Fibroblast of skin of right quadriceps (primary cell): ENCODE measurements around the gene HECTD1.
"Not testable (repeated sequence)": the region's sequence is repeated elsewhere in the genome, so short reads cannot be mapped to it uniquely, and the experiment has no call there.

Source experiments
- DNase-seq: peaks from one replicate; pipeline ENCODE4 v3.0.0-alpha.2; 2013

The HECTD1 gene

GRCh38 chr14:31086466-31086865 is 121.1 kb downstream of the HECTD1 start:
- not testable (repeated sequence) for DNase-seq

GRCh38 chr14:31085027-31085426 is 122.6 kb downstream of the HECTD1 start:
- DNase-seq, result no peak

GRCh38 chr14:31084385-31084784 is 123.2 kb downstream of the HECTD1 start:
- DNase-seq, result no peak

GRCh38 chr14:31083781-31084180 is 123.8 kb downstream of the HECTD1 start:
- DNase-seq, result no peak

GRCh38 chr14:31080484-31080883 is 127.1 kb downstream of the HECTD1 start:
- no peak for DNase-seq

GRCh38 chr14:31080056-31080455 is 127.5 kb downstream of the HECTD1 start:
- DNase-seq, result peak; percentile 8

GRCh38 chr14:31078766-31079165 is 128.8 kb downstream of the HECTD1 start:
- DNase-seq, result no peak

GRCh38 chr14:31075144-31075543 is 132.4 kb downstream of the HECTD1 start:
- no peak for DNase-seq

GRCh38 chr14:31071151-31071550 is 136.4 kb downstream of the HECTD1 start:
- DNase-seq, result peak; percentile 22

- peak; percentile 89 for DNase-seq
Observed at GRCh38 chr14:31070431-31070830, 137.2 kb downstream of the HECTD1 start.

- no peak for DNase-seq
Observed at GRCh38 chr14:31069343-31069742, 138.2 kb downstream of the HECTD1 start.

GRCh38 chr14:31068235-31068634 is 139.4 kb downstream of the HECTD1 start:
- DNase-seq, result no peak

GRCh38 chr14:31062908-31063307 is 144.7 kb downstream of the HECTD1 start:
- not testable (repeated sequence) for DNase-seq

- DNase-seq, result no peak
Observed at GRCh38 chr14:31060253-31060875, 147.2 kb downstream of the HECTD1 start.

- peak; percentile 71 for DNase-seq
Observed at GRCh38 chr14:31059152-31059924, 148.3 kb downstream of the HECTD1 start.

GRCh38 chr14:31057701-31058364 is 149.8 kb downstream of the HECTD1 start:
- no peak for DNase-seq

- DNase-seq, result no peak
Observed at GRCh38 chr14:31057035-31057434, 150.6 kb downstream of the HECTD1 start.

- not testable (repeated sequence) for DNase-seq
Observed at GRCh38 chr14:31052905-31053586, 154.5 kb downstream of the HECTD1 start.

GRCh38 chr14:31051511-31051910 is 156.1 kb downstream of the HECTD1 start:
- DNase-seq, result no peak

GRCh38 chr14:31051023-31051422 is 156.6 kb downstream of the HECTD1 start:
- DNase-seq, result no peak
